ENCODE data around the gene C14orf93.

DNA sequence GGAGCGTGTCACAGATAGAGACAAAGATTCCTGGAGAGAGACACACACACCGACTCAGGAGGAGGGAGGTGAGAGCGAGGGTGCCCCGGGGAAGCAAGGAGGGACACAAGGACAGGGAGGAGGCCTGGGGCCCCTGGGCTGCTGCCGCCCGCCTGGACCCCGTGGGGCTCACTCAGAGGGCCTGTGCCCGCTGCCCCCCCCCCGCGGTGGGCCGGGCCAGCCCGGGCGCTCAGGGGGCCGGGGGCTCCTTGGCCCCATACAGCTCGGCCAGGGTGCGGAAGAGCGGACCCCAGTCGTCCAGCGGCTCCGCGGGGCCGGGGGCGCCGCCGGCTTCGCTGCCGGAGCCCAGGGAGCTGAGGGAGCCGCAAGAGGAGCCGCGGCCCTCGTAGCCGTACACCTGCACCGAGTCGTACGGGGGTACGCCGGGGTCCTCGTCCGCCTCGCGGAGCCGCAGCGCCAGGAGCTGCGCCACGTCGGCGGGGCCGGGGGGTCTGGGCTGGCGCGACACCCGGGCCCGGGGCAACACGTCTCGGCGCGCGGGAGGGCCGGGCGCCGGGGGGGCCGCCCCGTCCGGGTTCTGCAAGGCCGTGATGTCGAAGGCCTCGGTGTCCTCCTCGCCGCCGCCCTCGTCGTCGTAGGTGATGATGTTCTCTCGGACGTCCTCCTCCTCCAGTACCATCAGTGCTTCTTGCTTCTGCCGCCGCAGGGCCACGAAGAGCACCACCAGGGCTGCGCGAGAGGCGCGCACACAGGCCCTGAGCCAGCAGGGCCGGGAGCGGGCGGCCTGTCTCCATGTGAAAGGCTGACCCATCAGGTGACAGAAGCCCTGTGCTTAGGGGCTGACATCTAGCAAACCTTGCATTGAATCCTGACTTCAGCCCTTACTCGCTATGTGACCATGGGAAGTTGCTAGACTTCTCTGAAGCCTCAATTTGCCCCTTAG is 38.1 kb upstream of the C14orf93 start:
- TF ChIP-seq CTCF (IDR thresholded peaks at IDR 0.05; ENCODE audit: poor library complexity, severe bottlenecking) (no peak), EP300 (conservative IDR thresholded peaks at IDR 0.05; ENCODE audit: poor library complexity, severe bottlenecking) (no peak), TAF1 (IDR thresholded peaks at IDR 0.05; ENCODE audit: low read depth) (no peak), EZH2 (IDR thresholded peaks at IDR 0.05; ENCODE audit: borderline replicate concordance, insufficient read depth, low read length, poor library complexity, severe bottlenecking) (no peak), POLR2AphosphoS5 (IDR thresholded peaks at IDR 0.05) (no peak), SMC3 (conservative IDR thresholded peaks at IDR 0.05; ENCODE audit: poor library complexity) (no peak), MXI1 (conservative IDR thresholded peaks at IDR 0.05; ENCODE audit: poor library complexity, severe bottlenecking) (no peak), RAD21 (conservative IDR thresholded peaks at IDR 0.05) (no peak)
- TF ChIP-seq, protein P1, sequence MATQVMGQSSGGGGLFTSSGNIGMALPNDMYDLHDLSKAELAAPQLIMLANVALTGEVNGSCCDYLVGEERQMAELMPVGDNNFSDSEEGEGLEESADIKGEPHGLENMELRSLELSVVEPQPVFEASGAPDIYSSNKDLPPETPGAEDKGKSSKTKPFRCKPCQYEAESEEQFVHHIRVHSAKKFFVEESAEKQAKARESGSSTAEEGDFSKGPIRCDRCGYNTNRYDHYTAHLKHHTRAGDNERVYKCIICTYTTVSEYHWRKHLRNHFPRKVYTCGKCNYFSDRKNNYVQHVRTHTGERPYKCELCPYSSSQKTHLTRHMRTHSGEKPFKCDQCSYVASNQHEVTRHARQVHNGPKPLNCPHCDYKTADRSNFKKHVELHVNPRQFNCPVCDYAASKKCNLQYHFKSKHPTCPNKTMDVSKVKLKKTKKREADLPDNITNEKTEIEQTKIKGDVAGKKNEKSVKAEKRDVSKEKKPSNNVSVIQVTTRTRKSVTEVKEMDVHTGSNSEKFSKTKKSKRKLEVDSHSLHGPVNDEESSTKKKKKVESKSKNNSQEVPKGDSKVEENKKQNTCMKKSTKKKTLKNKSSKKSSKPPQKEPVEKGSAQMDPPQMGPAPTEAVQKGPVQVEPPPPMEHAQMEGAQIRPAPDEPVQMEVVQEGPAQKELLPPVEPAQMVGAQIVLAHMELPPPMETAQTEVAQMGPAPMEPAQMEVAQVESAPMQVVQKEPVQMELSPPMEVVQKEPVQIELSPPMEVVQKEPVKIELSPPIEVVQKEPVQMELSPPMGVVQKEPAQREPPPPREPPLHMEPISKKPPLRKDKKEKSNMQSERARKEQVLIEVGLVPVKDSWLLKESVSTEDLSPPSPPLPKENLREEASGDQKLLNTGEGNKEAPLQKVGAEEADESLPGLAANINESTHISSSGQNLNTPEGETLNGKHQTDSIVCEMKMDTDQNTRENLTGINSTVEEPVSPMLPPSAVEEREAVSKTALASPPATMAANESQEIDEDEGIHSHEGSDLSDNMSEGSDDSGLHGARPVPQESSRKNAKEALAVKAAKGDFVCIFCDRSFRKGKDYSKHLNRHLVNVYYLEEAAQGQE (IDR thresholded peaks at IDR 0.05; ENCODE audit: borderline replicate concordance): no peak

Measured in neural cell (in vitro differentiated cells).